Epithelial cell of esophagus (primary cell): ENCODE data around the gene EVI2B.

Source experiments
- DNase-seq: peaks from one replicate; pipeline ENCODE4 v3.0.0; 2010; ENCODE audit warnings: low read depth
- H3K4me3 ChIP-seq: 2 replicates; pipeline ENCODE4 v1.5.1; 2011; ENCODE audit warnings: mild to moderate bottlenecking, low read length, control low read depth
- CTCF ChIP-seq: IDR thresholded peaks from 2 replicates; pipeline ENCODE4 v1.5.1; 2011; ENCODE audit warnings: low read depth, mild to moderate bottlenecking, low read length, control low read depth, inconsistent platforms; ENCODE audit not compliant: insufficient read depth; ENCODE audit errors: missing control alignments

The EVI2B gene

DNA sequence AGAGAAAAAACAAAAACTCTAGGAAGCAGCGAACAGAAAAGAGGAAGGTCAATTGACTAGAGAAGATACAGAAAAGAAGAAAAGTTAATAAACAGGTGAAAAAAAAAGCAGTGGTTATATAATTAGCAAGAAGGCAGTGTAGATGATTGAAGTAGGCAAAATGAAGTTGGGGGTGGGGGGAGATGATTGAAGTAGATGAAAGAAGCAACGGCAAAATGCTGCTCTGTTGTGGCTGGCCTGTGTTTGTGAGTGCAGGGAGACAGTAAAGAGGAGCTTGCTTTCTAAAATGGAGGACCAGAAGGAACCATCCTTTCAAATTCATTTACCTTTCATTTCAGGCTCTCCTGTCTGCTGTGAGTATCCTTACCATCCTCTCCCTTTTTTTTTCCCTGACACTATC is 3.6 kb downstream of the EVI2B start:
- H3K4me3 ChIP-seq, result no peak overlapping the region
- TF ChIP-seq CTCF, result no peak
- DNase-seq, result no peak

DNA sequence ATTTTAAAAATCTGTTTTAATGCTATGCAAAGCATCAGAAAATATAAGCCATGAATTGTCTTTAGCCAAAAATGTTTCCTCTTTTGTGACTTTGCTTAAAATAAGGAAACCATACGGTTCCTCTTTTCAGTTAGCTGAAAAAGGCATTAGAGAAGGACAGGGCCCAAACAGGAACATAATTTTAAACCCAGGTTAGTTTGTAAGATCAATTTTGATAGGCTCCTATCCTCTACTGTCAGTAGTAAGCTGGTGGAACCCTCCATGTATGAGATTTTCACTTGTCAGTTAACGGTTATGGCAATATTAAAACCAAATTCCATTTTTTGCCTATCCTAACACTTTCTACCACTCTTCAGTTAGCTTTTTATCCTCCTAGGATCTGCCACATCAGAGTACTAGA is 4.3 kb downstream of the EVI2B start:
- no peak overlapping the region for H3K4me3 ChIP-seq
- TF ChIP-seq CTCF, result no peak
- no peak for DNase-seq

GRCh38 chr17:31308372-31309334 is 5.2 kb downstream of the EVI2B start:
- no peak for TF ChIP-seq CTCF
- no peak for DNase-seq
- no peak overlapping the region for H3K4me3 ChIP-seq

DNA sequence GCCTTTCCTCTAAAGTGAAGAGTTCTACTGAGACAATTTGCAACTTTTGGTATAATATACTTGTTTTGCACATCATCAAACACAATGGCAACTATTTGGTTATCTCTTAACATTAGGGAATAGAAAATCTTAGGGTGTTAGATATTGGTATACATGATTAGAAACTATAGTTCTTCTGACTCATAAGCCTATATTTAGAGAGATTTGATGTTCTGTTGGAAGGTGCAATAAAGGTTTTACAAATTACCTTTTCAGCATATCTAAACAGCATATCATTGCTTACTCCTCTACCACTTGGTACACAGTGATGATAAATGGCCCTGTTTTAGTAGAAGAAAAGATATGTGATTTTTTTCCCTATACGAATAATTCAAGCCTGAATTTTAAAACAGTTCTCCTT is 6.2 kb downstream of the EVI2B start:
- TF ChIP-seq CTCF, result no peak
- no peak overlapping the region for H3K4me3 ChIP-seq
- DNase-seq, result no peak

- no peak for DNase-seq
- TF ChIP-seq CTCF, result no peak
These were observed 14.2 kb downstream of the EVI2B start for GRCh38 chr17:31299624-31300023.

GRCh38 chr17:31297090-31297489 is 16.8 kb downstream of the EVI2B start, which contains the start of gene OMG:
Gene OMG (minus strand): TSS chr17:31297239. CDS start chr17:31296331, 908 bp downstream.
- DNase-seq, result no peak
- no peak within 1 kb of the TSS for H3K4me3 ChIP-seq
- TF ChIP-seq CTCF, result no peak

More at GRCh38 chr17:31299624-31300023, 14.2 kb downstream of the EVI2B start:
- no peak overlapping the region for H3K4me3 ChIP-seq

DNA sequence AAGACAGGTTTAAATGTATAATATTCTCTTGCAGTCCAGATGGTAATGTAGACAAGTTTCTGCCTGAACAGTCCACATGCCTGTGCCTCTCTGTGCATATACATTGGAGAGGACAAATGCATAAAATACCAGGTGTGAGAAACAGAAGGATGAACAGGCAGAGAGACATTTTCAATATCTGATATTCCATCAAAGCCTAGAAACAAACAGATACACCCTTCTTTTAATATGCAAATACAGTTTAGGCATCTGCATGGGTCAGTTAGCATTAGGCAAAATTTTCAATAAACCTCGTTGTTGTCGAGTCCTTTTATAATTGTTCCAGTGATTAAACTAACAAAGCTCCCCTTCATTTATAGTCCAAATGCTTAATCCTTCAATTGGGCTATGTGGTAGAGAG is 17.7 kb downstream of the EVI2B start:
- H3K4me3 ChIP-seq, result no peak overlapping the region
- no peak for TF ChIP-seq CTCF
- DNase-seq, result no peak
